Adrenal gland (tissue), 5 donors: ENCODE results near the gene SERPIND1.

Experiments used
- POLR2A ChIP-seq, 2 donors: fragments of 450-650 bp; IDR thresholded peaks; one replicate each; pipeline ENCODE4 v1.6.1; 2017; ENCODE audit warnings: antibody characterized with exemption in 2 of 2, mild to moderate bottlenecking in 2 of 2, moderate library complexity in 1 of 2
- TF ChIP-seq, protein P1 (sequence below), 6 experiments: fragments of 450-650 bp in 4 of 6; fragments of 200-600 bp in 2 of 6; sonication (generic) in 1 of 6; IDR thresholded peaks; 1 replicate in 5 of 6; 2 replicates in 1 of 6; pipeline versions ENCODE4 v1.5.1 to v1.8.0; 2016 to 2021; ENCODE audit warnings: antibody characterized with exemption in 6 of 6, mild to moderate bottlenecking in 2 of 6, moderate library complexity in 1 of 6
- donor health status: DM: no; HTN: no; CAD: no.

DNA sequence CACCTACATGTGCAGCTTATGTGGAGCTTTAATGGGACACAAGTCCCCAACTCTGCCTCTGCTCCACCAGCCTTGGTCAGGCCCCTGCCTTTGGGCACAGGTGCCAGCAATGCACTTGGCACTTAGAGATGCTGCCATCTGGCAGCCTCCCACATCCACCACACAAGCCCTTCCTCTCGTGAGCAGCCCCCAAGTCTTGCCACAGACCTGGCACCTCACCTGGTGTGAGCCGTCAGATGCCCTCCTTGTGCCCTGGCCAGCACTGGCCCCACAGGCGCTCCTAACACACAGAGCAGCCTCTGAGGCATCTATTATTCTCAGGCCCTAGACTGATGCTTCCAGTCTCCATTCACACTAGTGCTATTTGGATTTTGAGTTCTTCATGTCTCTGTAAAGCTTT is 24.5 kb upstream of the SERPIND1 start:
- TF ChIP-seq, protein P1, sequence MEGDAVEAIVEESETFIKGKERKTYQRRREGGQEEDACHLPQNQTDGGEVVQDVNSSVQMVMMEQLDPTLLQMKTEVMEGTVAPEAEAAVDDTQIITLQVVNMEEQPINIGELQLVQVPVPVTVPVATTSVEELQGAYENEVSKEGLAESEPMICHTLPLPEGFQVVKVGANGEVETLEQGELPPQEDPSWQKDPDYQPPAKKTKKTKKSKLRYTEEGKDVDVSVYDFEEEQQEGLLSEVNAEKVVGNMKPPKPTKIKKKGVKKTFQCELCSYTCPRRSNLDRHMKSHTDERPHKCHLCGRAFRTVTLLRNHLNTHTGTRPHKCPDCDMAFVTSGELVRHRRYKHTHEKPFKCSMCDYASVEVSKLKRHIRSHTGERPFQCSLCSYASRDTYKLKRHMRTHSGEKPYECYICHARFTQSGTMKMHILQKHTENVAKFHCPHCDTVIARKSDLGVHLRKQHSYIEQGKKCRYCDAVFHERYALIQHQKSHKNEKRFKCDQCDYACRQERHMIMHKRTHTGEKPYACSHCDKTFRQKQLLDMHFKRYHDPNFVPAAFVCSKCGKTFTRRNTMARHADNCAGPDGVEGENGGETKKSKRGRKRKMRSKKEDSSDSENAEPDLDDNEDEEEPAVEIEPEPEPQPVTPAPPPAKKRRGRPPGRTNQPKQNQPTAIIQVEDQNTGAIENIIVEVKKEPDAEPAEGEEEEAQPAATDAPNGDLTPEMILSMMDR (IDR thresholded peaks at IDR 0.05): no peak
- TF ChIP-seq POLR2A (IDR thresholded peaks at IDR 0.05): no peak
